Left lobe of liver (tissue), 2 donors: ENCODE measurements around the gene NSD1. TPM values are rescaled to one million over a fixed set of nuclear protein-coding genes. Genes with fewer than 3 reads are reported as not detected.
A peak's percentile ranks its signal among the peaks of the same experiment; 100 is the strongest.

Experiments
- ATAC-seq: fragments of 200-7000 bp; cut with Tn5 transposase; one replicate; pipeline ENCODE4 v1.9.1; 2020; ENCODE audit warnings: mild to moderate bottlenecking, moderate library complexity
- DNase-seq: peaks from one replicate; pipeline ENCODE4 v3.0.0-alpha.2; 2020; ENCODE audit warnings: low spot score
- total RNA-seq: library from RNA; stranded (reverse); gene quantifications from one replicate; pipeline ENCODE4 v1.2.1, GENCODE V29; 2021
- donor health status: DM: no; HTN: no; CAD: no; lungs with moderate emphysema.
- donor health status: DM: no; HTN: yes; CAD: no.

The NSD1 gene
- total RNA-seq, 1 donor from 2014 or later, result 30.4 TPM

GRCh38 chr5:177315411-177315810, 181.8 kb downstream of the NSD1 start:
- DNase-seq (no peak), ATAC-seq (no peak)

- DNase-seq (no peak), ATAC-seq (no peak)
These were observed 182.4 kb downstream of the NSD1 start for GRCh38 chr5:177316005-177316404.

GRCh38 chr5:177317959-177318377, 184.4 kb downstream of the NSD1 start:
- peak; percentile 93 for ATAC-seq
- DNase-seq, result peak; percentile 84

GRCh38 chr5:177319913-177320588, 186.5 kb downstream of the NSD1 start:
- ATAC-seq (no peak), DNase-seq (no peak)

GRCh38 chr5:177320879-177321278, 187.3 kb downstream of the NSD1 start:
- ATAC-seq, result no peak
- no peak for DNase-seq

GRCh38 chr5:177325868-177326381, 192.4 kb downstream of the NSD1 start:
- ATAC-seq, result peak; percentile 51
- no peak for DNase-seq

GRCh38 chr5:177327539-177328522, 194.3 kb downstream of the NSD1 start:
- no peak for DNase-seq
- peak; percentile 34 for ATAC-seq

- ATAC-seq, result no peak
- no peak for DNase-seq
These were observed 195.1 kb downstream of the NSD1 start for GRCh38 chr5:177328545-177329231.

- no peak for ATAC-seq
- no peak for DNase-seq
These were observed 196.3 kb downstream of the NSD1 start for GRCh38 chr5:177329883-177330282.

- no peak for ATAC-seq
- DNase-seq, result no peak
These were observed 197.6 kb downstream of the NSD1 start for GRCh38 chr5:177330991-177331842.

- no peak for DNase-seq
- no peak for ATAC-seq
These were observed 198.7 kb downstream of the NSD1 start for GRCh38 chr5:177332031-177332895.

- ATAC-seq (no peak), DNase-seq (no peak)
These were observed 199.3 kb downstream of the NSD1 start for GRCh38 chr5:177332896-177333260.

- DNase-seq (no peak), ATAC-seq (no peak)
These were observed 200.0 kb downstream of the NSD1 start for GRCh38 chr5:177333420-177334154.

- DNase-seq, result no peak
- ATAC-seq, result no peak
These were observed 200.6 kb downstream of the NSD1 start for GRCh38 chr5:177334155-177334551.

- DNase-seq, result no peak
- peak; percentile 63 for ATAC-seq
These were observed 201.5 kb downstream of the NSD1 start for GRCh38 chr5:177334781-177335700.

GRCh38 chr5:177335701-177336065, 202.1 kb downstream of the NSD1 start:
- DNase-seq, result no peak
- ATAC-seq, result peak; percentile 65

GRCh38 chr5:177336112-177336511, 202.5 kb downstream of the NSD1 start:
- peak; percentile 44 for ATAC-seq
- no peak for DNase-seq
